Tongue (tissue), 2 donors: ENCODE data around the gene DCAF17. TPM values are rescaled to one million over a fixed set of nuclear protein-coding genes. Genes with fewer than 3 reads are reported as not detected.

Experiments used
- DNase-seq: peaks from one replicate; pipeline ENCODE4 v3.0.0-alpha.2; 2015
- total RNA-seq: library from RNA; depleted of rRNA; stranded (reverse); fragments of >200 nt; gene quantifications from one replicate; pipeline ENCODE4 v1.2.3, GENCODE V29; 2014

Gene DCAF17, protein sequence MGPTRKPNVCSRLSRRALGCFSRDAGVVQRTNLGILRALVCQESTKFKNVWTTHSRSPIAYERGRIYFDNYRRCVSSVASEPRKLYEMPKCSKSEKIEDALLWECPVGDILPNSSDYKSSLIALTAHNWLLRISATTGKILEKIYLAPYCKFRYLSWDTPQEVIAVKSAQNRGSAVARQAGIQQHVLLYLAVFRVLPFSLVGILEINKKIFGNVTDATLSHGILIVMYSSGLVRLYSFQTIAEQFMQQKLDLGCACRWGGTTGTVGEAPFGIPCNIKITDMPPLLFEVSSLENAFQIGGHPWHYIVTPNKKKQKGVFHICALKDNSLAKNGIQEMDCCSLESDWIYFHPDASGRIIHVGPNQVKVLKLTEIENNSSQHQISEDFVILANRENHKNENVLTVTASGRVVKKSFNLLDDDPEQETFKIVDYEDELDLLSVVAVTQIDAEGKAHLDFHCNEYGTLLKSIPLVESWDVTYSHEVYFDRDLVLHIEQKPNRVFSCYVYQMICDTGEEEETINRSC
- 30.5 TPM for total RNA-seq

DNA sequence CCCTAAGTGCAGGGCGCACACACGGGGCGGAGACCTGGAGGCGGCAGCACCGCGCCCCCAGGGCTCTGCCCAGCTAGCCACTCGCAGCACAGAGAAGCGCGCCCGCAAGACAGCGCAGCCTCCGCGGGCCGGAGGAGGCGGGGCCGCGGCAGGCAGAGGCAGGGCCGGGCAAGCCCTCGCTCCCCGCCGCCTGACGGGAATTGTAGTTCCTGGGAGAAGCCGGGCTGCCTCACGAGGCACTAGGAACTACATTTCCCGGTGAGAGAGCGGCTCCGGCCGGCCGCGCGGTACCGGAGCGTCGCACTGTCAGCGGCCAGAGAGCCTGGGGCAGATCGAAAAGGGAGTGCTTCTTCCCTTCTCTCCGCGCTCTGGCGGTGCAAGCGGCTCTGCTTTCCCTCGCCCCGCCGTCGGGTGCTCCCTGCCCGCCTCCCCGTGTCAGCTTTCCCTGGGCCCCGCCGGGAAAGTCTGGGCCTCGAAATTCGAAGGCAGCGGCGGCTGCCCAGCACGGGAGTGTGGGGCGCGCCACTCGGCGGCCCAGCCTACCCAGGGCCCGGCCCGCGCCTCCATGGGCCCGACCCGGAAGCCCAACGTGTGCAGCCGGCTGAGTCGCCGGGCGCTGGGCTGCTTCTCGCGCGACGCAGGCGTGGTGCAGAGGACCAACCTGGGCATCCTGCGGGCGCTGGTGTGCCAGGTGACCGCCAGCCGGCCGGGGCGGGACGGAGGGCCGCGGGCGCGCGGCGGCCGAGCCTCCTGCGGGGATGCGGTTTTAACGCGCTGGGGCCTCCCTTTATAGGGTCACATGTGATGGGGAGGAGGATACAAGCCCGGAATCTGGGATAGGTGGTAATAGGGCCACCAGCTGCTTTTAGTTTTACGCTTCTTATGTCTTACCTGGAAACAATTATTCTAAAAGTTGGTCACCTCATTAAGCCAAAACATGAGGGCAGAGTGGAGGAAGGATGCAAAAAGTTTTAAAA lies at the start of gene DCAF17:
Gene DCAF17, plus strand, starts transcription at position 214 of the 977 bp plus-strand sequence. Its CDS starts 352 bp downstream, at position 566.
- DNase-seq = peak; percentile 98

DNA sequence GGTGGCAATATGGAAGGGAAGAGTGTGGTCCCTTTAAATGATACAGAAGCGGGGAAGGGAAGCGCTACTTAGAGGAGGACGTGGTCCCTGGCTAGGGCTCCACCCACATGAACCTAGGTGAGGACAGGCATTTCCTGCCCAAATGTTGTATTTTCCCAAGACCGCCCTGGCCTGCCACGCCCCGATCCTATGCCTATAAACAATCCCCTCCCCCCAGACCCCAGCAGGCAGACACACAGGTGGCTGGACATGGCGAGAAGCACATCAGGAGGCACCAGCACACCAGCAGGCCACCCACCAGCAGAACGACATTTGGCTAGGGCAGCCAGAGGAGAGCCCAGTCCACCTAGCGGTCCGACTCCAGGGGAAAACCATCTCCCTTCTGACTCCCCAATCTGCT lies 47.4 kb upstream of the DCAF17 start:
- DNase-seq = no peak

DNA sequence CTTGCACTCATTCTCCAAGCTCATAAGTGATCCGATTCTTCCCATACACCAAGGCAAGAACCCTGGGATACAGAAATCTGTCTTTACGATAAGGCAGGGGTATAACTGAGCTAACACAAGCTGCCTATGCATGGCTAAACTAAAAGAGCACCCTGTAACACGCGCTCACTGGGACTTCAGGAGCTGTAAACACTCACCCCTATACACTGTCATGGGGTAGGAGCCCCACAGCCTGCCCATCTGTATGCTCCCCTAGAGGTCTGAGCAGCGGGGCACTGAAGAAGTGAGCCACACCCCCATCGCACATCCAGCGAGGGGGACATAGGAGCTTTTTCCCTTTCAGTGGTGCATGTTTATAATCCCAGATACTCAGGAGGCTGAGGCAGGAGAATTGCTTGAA lies 47.0 kb upstream of the DCAF17 start:
- no peak for DNase-seq

DNA sequence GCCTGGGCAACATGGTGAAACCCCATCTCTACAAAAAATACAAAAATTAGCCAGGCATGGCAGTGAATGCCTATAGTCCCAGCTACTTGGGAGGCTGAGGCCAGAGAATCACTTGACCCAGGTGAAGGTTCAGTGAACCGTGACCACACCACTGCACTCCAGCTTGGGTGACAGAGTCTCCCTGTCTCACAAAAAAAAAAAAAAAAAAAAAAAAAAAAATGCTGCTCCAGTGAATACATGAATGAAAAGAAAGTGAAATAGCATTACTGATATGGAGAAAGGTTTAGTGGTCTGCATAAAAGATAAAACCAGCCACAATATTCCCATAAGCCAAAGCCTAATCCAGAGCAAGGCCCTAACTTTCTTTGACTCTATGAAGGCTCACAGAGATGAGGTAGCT lies 44.7 kb upstream of the DCAF17 start:
- no peak for DNase-seq

DNA sequence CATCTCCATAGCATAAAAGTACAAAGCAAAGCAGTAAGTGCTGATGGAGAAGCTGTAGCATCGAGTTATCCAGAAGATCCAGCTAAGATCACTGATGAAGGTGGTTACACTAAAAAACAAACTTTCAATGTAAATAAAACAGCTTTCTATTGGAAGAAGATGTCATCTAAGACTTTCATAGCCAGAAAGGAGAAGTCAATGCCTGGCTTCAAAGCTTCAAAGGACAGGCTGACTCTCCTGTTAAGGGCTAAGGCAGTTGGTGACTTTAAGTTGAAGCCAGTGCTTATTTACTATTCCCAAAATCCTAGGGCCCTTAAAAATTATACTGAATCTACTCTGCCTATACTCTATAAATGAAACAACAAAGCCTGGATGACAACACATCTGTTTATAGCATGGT lies 44.2 kb upstream of the DCAF17 start:
- no peak for DNase-seq

DNA sequence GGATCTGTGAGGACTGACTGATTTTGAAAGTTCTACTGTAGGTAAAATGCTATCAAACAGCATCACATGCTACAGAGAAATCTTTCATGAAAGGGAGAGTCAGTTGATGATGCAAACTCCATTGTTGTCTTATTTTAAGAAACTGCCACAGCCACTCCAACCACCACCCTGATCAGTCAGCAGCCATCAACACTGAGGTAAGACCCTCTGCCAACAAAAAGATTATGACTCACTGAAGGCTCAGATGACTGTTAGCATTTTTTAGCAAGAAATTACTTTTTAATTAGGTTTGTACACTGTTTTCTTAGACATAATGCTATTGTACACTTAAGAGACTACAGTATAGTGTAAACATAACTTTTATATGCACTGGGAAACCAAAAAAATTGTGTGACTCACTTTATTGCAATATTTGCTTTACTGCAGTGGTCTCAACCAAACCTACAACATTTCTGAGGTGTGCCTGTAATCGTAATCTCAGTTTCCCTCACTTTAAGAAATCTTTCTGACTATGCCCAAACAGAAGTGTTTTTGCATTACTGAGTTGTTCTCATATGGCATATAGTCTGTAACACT lies 43.0 kb upstream of the DCAF17 start:
- no peak for DNase-seq

DNA sequence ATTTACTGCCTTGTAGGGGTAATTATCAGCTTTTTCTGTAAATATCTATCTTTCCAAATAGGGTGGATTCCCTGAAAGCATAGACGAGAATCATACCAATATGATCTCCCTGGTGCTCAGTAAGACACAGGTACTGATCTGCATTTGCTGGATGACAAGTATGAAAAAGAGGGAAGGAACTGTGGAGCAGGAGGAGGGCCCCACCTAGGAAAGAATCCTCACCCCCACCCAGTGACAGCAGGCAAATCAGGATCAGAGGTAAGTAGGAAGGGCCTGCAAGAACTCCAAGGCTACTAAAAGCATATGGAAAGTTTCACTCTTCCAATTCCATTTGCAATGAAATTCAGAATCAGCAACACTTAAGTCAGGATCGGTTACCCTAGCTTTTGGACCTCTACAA lies 42.5 kb upstream of the DCAF17 start:
- DNase-seq = no peak

DNA sequence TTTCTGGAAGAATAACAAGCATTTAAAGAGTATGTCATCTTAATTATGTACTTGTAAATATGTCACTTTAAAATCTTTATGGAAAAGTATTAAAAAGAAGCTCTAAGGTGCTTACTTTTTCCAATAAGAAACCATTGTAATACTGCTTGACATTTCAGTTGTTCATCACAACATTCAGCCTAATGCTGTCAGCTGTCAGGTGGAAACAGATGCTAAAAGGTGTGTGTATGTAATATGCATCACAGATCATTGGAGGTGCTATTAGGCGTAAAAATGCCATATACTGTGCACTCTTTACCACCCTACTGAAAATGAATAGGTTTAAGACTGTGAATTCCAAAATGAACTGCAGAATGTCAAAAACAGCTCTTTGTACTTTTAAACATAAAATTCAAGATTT lies 40.5 kb upstream of the DCAF17 start:
- DNase-seq = no peak

DNA sequence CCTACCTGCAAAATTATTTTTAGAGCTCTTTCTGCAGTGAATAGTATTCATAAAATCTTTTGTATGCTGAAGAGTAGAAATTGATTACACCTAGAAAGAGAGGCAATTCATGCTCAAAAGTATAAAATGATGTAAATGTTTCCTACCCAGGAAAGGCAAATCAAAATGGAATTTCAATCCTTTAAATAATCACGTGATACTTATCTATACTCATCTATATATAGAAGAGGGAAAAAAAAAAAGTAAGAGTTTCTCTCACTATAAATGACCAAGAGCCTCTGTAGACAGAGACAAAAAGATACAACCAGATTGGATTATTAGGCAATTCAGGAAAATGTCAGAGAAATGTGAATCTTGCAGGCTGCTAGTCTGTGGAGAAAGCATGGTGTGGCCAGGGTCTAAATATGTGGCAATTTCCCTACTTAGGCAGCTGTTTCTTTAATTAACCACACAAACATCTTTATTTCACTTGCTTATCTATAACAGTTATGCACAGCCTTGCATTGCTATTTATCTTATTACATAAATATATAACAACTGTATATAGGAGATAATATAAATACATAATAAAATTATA lies 39.8 kb upstream of the DCAF17 start:
- no peak for DNase-seq

DNA sequence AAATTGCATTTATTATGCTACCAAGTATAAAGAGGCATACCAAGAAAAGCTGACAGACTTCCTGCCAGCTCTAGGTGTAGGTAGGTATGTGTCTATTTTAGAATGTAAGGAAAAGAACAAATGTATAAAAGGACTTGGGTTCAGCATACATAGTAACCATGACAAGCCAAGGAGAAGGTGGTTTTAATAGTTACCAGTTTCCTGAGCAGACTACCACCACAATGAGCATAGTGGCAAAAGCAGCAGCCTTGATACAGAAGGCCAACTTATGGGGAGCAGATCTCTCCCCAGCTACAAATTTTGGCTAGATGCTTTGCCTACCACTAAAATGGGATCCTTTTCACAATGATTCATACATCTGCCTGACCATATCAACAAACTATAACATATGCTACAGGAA lies 34.7 kb upstream of the DCAF17 start:
- DNase-seq = no peak

DNA sequence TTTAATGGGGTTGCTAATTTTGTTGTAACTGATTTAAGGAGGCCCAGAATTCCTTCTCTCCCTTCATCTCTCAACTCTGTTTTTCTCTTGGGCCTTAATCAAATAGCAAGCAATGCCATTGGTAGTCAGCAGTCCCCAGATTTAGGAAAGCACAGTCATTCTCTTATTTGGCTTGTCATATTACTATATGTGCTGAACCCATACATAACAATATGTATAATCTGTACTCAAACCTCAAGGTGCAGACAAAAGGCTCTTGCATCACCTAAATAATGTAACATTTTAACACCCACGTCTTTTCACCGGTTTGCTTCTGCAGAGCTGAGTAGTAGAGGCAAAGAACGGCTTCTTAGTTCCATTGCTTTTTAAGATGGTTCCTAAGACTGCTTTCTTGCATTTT lies 33.6 kb upstream of the DCAF17 start:
- no peak for DNase-seq

DNA sequence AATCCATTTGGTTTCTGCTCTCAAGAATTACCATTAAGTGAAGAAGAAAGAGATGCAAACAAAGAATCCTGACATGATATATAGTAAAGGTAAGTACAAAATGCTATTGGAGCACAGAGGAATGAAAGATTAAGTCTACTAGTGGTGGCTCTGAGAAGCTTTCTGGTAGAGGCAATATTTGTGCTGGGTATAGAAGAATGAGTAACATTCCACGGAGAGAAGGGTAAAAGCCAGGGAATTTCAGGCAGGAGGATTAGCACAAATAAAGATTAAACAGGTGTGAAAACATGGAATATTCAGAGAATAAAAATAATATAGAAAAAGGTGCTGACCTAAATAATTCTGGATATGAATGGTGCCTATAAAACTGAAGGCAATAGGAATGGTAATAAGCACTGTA lies 32.1 kb upstream of the DCAF17 start:
- DNase-seq = no peak

DNA sequence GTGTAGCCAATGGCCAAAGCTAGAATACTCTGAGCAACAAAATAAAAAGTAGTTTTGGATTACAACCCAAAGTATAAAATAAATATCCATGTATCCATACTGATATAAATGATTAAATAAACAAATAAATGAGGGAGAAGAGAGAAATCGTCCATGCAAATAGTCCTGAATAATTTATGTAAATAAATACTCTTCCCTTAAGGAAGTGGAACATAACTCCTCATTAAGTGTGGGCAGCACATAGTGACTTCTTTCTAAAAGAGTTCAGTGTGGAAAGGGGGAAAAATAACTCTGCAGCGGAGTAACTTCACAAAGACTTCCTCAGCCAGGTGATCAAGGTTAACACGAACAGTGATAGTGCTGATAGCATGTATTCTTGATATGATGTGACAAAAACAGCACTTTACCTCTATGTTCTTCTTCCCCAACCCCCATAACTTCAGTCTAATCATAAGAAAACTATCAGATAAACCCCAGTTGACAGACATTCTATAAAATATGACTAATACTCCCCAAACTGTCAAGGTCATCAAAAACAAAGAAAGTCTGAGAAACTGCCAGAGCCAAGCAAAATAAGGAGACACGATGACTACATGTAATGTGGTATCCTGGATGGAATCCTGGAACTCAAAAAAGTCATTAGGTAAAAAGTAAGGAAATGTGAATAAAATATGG lies 31.0 kb upstream of the DCAF17 start:
- DNase-seq = no peak

DNA sequence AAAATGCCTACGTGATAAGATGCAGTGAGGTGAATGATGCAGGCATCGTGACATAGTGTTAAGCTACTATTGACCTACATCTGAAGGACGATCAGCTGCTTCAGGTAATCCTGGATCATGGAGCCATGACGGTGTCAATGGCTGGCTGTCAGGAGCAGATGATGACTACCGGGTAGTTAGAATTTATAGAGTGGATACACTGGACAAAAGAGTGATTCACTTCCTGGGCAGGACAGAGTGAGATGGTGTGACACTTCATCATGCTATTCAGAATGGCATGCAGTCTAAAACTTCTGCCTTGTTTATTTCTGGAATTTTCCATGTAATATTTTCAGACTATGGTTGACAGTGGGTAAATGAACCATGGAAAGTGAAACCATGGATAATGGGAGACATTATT lies 29.8 kb upstream of the DCAF17 start:
- DNase-seq = no peak

DNA sequence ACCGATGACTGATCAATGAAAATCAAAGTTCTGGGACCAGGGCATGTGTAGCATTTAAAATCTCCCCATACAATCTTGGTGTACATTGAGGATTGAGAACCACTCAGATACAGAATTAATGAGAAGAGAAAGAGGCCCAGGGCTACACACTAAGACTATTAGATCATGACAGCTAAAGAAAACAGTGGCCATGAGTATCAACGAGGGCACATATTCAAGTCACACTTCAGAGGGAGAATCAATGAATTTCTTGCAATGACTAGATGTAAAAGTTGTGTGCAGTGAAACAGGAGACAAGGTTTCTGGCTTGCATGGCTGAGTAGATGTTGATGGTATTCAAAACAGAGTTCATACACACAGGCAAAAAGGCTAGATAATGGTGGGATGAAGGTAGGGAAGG lies 29.3 kb upstream of the DCAF17 start:
- DNase-seq = no peak

DNA sequence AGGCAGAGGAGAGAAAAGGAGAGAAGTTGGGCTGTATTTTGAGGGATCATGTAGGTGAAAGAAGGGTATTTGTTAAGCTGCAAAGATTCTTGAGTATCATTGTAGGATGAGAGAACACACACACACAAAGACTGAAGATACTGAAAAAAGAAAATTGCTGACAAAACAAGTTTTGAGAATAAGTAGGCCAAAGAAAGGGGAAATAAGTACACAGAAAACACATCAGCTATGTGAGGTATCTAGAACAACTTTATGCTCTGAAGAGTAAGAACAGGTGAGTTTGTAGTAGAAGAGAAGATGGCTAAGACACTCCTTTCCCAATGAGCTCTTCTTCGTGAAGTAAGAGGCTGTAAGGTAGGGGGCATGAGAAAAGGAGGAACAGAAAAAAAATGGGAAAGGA lies 28.5 kb upstream of the DCAF17 start:
- DNase-seq = no peak

DNA sequence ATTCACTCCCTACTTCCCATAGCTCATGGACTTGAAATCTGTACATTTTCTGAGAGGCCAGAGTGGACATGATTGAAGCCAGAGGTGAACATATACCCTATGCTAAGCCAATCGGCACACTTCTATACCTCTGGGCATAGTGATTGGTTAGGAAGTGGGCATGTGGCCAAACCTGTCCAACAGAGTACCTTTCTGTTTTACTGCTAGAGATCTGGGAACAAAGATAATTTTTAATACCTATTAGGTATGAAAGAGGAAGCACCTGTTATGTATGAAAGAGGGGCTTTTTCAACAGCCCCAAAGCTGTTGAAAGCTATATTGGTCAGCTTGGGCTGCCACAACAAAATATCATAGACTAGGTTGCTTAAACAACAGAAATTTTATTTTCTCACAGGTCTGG lies 28.0 kb upstream of the DCAF17 start:
- DNase-seq = no peak

DNA sequence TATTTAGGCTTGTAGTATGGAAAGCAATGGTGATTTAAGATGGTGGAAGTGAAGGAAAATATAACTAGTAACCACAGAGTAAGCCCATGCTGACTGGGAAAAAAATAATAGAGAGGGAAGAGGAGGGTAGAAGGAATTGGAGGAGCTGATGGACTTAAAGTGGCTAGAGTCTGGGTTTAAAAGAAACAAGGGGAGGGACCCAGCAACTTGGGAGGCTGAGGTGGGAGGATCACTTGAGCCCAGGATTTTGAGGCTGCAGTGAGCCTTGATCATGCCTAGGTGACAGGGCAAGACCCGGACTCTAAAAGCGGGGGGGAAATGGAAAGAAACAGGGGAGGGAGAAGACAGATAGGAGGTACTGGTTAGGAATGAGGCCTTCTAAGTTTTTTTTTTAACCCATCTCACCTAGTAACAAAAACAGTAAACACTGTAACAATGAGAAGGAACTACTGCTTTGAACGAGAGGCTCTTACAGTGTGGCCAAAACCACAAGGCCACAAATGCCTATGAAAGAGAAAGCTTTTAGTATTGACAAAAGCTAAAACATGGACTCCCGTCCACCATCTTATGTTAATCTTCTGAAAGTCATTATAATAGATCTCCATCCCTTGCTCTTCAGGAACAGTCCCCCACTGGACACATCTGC lies 26.9 kb upstream of the DCAF17 start:
- DNase-seq = no peak

DNA sequence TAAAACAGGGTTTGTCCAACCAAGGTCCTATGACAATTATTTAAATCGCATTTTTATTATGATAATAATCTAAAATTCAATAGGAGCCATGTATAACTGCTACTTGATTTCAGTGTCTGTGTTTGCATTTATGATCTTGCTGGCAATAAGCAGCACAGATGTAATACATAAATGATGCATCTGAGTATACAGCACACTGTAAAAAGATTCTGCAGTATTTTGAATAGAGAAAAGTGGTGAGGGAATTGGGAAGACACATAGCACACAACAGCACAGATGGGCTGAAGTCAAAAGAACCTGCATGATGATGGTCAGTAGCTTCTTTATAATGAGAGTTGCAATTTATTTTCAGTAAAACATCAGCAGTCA lies 26.4 kb upstream of the DCAF17 start:
- DNase-seq = no peak

DNA sequence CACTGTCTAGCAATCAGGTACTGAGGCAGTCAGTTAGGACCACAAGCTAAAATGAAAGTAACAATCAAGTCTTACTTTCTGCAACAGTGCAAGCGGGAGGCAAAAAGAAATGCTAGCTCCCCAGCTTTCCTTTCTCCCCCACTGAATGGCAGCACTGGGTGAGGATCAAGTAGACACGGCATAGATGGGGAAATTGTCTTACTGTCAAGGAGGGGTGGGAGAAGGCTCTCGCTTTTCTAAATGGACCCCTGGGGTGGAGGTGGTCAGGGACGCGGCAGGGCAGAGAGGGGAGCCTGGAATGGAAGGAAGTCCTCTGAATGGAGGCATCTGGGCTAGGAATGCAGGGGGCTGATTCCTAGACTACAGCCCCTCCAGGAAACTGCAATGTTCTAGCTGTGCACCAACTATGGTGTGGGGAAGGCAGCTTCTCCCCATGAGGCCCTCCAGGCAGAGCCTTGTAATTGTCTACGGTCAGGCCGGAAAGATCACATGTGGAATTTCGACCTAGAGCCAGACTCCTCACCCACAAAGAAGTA lies 24.5 kb upstream of the DCAF17 start:
- no peak for DNase-seq

DNA sequence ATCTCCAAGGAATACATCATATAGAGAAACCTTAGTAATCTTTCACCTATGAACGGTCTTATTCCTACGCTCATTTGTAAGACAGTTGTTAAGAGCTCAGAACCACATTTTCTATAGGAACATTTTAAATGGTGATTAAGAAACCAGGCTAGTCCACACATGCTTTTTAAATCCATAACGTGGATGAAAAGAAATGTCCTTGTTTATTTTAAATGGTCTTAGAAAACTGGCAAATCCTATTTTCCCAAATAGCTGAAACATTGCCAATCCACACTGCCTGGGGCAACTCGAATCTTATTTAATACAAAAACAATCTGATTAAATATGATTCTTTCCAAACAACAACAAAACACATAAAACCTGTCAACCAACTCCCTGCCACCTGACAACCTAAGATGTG lies 23.9 kb upstream of the DCAF17 start:
- peak; percentile 41 for DNase-seq
